GM19324 (cell line): ENCODE data around the gene YPEL1.
"Not testable (repeated sequence)": the region's sequence is repeated elsewhere in the genome, so short reads cannot be mapped to it uniquely, and the experiment has no call there.

ENCODE experiments used
- ATAC-seq: cut with Tn5 transposase; IDR thresholded peaks from one replicate; pipeline ENCODE4 v1.9.1; 2021; ENCODE audit warnings: mild to moderate bottlenecking, moderate library complexity; ENCODE audit not compliant: unreplicated experiment, low FRiP score

YPEL1 gene

GRCh38 chr22:21754523-21754922, 18.9 kb upstream of the YPEL1 start:
- no peak for ATAC-seq

GRCh38 chr22:21753374-21754111, 17.9 kb upstream of the YPEL1 start:
- no peak for ATAC-seq

- ATAC-seq = no peak
Measured at GRCh38 chr22:21752276-21752675, 16.7 kb upstream of the YPEL1 start.

- no peak for ATAC-seq
Measured at GRCh38 chr22:21745948-21746347, 10.4 kb upstream of the YPEL1 start.

GRCh38 chr22:21744917-21745316, 9.3 kb upstream of the YPEL1 start:
- ATAC-seq = not testable (repeated sequence)

GRCh38 chr22:21741790-21742189, 6.2 kb upstream of the YPEL1 start:
- no peak for ATAC-seq

- no peak for ATAC-seq
Measured at GRCh38 chr22:21741059-21741458, 5.5 kb upstream of the YPEL1 start.

GRCh38 chr22:21739828-21740377, 4.3 kb upstream of the YPEL1 start:
- ATAC-seq = no peak

GRCh38 chr22:21738966-21739365, 3.4 kb upstream of the YPEL1 start:
- no peak for ATAC-seq

- no peak for ATAC-seq
Measured at GRCh38 chr22:21738081-21738480, 2.5 kb upstream of the YPEL1 start.

GRCh38 chr22:21736948-21737347, 1.4 kb upstream of the YPEL1 start:
- ATAC-seq = no peak

- no peak for ATAC-seq
Measured at GRCh38 chr22:21736084-21736642, 569 bp upstream of the YPEL1 start.

GRCh38 chr22:21734540-21735199, 924 bp downstream of the YPEL1 start:
- ATAC-seq = no peak

GRCh38 chr22:21731503-21731902, 4.1 kb downstream of the YPEL1 start:
- no peak for ATAC-seq

GRCh38 chr22:21730535-21731308, 4.9 kb downstream of the YPEL1 start:
- ATAC-seq = no peak

GRCh38 chr22:21729184-21729583, 6.4 kb downstream of the YPEL1 start:
- ATAC-seq = not testable (repeated sequence)

- ATAC-seq = no peak
Measured at GRCh38 chr22:21728270-21728669, 7.3 kb downstream of the YPEL1 start.

GRCh38 chr22:21727768-21728167, 7.8 kb downstream of the YPEL1 start:
- no peak for ATAC-seq

- no peak for ATAC-seq
Measured at GRCh38 chr22:21727159-21727558, 8.4 kb downstream of the YPEL1 start.

GRCh38 chr22:21726650-21727049, 8.9 kb downstream of the YPEL1 start:
- ATAC-seq = no peak
